SU-DHL-6 (cell line): Measurements from ENCODE around the gene ZDHHC8.

ENCODE experiments used
- H2AFZ ChIP-seq: fragments of 200-600 bp; sonication (generic); 2 replicates; pipeline ENCODE4 v1.6.1; 2014; ENCODE audit warnings: low read depth, mild to moderate bottlenecking, moderate library complexity, mixed read lengths, antibody characterized with exemption, low read length; ENCODE audit not compliant: severe bottlenecking
- H3F3A ChIP-seq: fragments of 200-600 bp; shearing (Covaris generic); 2 replicates; pipeline ENCODE4 v1.6.0; 2016; ENCODE audit warnings: antibody characterized with exemption, mild to moderate bottlenecking; ENCODE audit not compliant: insufficient read depth
- H3K27ac ChIP-seq: fragments of 200-600 bp; sonication (generic); 2 replicates; pipeline ENCODE4 v1.5.1; 2016; ENCODE audit warnings: low read depth, mild to moderate bottlenecking, low read length, moderate library complexity, mixed read lengths
- H3K27me3 ChIP-seq: fragments of 200-600 bp; sonication (generic), shearing (Covaris generic); 2 replicates; pipeline ENCODE4 v1.6.0; 2014; ENCODE audit warnings: mild to moderate bottlenecking, low read length
- H3K36me3 ChIP-seq: fragments of 200-600 bp; sonication (generic); 2 replicates; pipeline ENCODE4 v1.6.1; 2014; ENCODE audit warnings: mild to moderate bottlenecking, low read length, mixed read lengths
- H3K4me2 ChIP-seq: fragments of 300-600, 200-600 bp; shearing (Covaris generic), sonication (generic); 2 replicates; pipeline ENCODE4 v1.6.0; 2014; ENCODE audit warnings: low read length, low read depth, mild to moderate bottlenecking; ENCODE audit not compliant: poor library complexity, severe bottlenecking
- H3K4me3 ChIP-seq: fragments of 200-600 bp; sonication (generic); 2 replicates; pipeline ENCODE4 v1.5.1; 2014; ENCODE audit warnings: antibody characterized with exemption, low read length, mild to moderate bottlenecking, mixed read lengths; ENCODE audit not compliant: insufficient read depth, poor library complexity, severe bottlenecking
- H3K79me2 ChIP-seq: fragments of 200-600 bp; sonication (generic); 2 replicates; pipeline ENCODE4 v1.6.1; 2014; ENCODE audit warnings: mild to moderate bottlenecking, low read length, moderate library complexity; ENCODE audit not compliant: insufficient read depth
- H3K9ac ChIP-seq: fragments of 200-600 bp; sonication (generic); 2 replicates; pipeline ENCODE4 v1.7.0; 2014; ENCODE audit warnings: mild to moderate bottlenecking, low read length
- H3K9me2 ChIP-seq: fragments of 200-600 bp; sonication (generic); replicated peaks from 2 replicates; pipeline ENCODE4 v1.6.1; 2014; ENCODE audit warnings: low read length; ENCODE audit not compliant: insufficient read depth
- H3K9me3 ChIP-seq: fragments of 200-600 bp; sonication (generic); 2 replicates; pipeline ENCODE4 v1.6.1; 2014; ENCODE audit warnings: low read length, mixed read lengths; ENCODE audit not compliant: insufficient read depth
- H4K20me1 ChIP-seq: fragments of 200-600 bp; sonication (generic); 2 replicates; pipeline ENCODE4 v1.6.1; 2014; ENCODE audit warnings: low read depth, mild to moderate bottlenecking, antibody characterized with exemption, low read length, moderate library complexity, mixed read lengths
- EZH2phosphoT487 ChIP-seq: fragments of 200-600 bp; sonication (generic), shearing (Covaris generic); conservative IDR thresholded peaks from 2 replicates; pipeline ENCODE4 v1.6.1; 2018; ENCODE audit warnings: mild to moderate bottlenecking, antibody characterized with exemption, low read length, moderate library complexity, mixed read lengths
- TF ChIP-seq, protein P1 (sequence below): fragments of 200-600 bp; sonication (generic); IDR thresholded peaks from one replicate; pipeline ENCODE4 v1.5.1; 2017; ENCODE audit warnings: antibody characterized with exemption, mild to moderate bottlenecking, low read length, moderate library complexity; ENCODE audit not compliant: insufficient read depth, poor library complexity, severe bottlenecking

Gene ZDHHC8

DNA sequence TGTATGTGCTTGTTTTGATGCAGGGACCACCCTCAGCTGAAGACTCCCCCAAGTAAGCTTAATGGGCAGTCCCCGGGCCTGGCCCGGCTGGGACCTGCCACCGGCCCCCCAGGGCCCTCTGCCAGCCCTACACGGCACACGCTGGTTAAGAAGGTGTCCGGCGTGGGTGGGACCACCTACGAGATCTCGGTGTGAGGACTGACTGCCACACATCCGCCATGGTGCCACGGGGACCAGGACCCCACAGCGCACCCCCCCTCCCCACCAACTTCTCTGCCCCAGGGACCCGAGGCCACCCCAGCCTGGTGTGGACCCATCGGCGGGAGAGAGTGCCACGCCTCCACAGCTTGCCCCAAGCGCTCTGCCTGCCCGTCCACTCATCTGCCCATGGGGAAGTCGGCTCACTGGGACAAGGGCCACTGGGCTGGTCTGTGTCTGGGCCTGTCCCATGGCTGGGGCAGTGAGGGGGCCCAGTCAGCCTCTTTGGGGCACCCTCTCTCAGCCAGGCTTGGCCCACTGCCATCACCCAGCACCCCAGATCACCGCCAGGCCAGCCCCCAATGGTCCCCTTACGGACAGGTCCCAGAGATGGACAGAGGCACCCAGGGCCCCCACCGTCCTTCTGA, 13.7 kb downstream of the ZDHHC8 start:
- TF ChIP-seq EZH2phosphoT487, result no peak
- TF ChIP-seq, protein P1, sequence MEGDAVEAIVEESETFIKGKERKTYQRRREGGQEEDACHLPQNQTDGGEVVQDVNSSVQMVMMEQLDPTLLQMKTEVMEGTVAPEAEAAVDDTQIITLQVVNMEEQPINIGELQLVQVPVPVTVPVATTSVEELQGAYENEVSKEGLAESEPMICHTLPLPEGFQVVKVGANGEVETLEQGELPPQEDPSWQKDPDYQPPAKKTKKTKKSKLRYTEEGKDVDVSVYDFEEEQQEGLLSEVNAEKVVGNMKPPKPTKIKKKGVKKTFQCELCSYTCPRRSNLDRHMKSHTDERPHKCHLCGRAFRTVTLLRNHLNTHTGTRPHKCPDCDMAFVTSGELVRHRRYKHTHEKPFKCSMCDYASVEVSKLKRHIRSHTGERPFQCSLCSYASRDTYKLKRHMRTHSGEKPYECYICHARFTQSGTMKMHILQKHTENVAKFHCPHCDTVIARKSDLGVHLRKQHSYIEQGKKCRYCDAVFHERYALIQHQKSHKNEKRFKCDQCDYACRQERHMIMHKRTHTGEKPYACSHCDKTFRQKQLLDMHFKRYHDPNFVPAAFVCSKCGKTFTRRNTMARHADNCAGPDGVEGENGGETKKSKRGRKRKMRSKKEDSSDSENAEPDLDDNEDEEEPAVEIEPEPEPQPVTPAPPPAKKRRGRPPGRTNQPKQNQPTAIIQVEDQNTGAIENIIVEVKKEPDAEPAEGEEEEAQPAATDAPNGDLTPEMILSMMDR, result no peak
- H3K9me3 ChIP-seq, result no peaks in the 10 kb centered on the region

DNA sequence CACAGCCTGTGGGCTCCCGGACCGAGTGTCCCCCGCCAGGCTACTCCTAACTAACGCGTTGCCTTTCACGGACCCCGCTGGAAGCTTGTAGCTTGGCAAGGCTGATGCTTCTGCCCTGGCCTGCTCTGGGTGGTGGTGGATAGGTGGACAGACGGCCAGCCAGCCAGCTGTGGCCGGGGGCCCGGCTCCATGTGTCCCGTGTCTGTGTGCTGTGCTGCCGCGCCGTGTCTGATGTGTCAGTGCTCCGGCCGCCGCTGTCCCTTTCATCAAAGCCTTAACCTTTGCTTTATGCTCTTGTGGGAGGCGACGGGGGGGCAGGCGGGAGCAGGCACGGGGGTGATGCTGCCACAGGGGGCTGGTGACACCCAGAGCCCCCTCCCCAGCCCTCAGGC, 14.2 kb downstream of the ZDHHC8 start:
- no peaks in the 10 kb centered on the region for H3K27me3 ChIP-seq
- H4K20me1 ChIP-seq, result no peaks in the 10 kb centered on the region
- H3K4me2 ChIP-seq, result no peak overlapping the region
- no peak overlapping the region for H3K9ac ChIP-seq
- H2AFZ ChIP-seq, result no peak overlapping the region
- H3F3A ChIP-seq, result no peaks in the 10 kb centered on the region
- no peaks in the 10 kb centered on the region for H3K79me2 ChIP-seq
- H3K4me3 ChIP-seq, result no peak overlapping the region
- no peaks in the 10 kb centered on the region for H3K9me2 ChIP-seq
- no peak overlapping the region for H3K27ac ChIP-seq
- no peaks in the 10 kb centered on the region for H3K9me3 ChIP-seq
- H3K36me3 ChIP-seq, result no peaks in the 10 kb centered on the region
- no peak for TF ChIP-seq EZH2phosphoT487
- TF ChIP-seq, protein P1, result no peak

More for the DNA sequence above, 13.7 kb downstream of the ZDHHC8 start:
- Histone ChIP-seq H3K4me2 (no peak overlapping the region), H3K9ac (no peak overlapping the region), H3K36me3 (no peaks in the 10 kb centered on the region), H3K4me3 (no peak overlapping the region), H3K79me2 (no peaks in the 10 kb centered on the region), H3K27ac (no peak overlapping the region), H3K9me2 (no peaks in the 10 kb centered on the region), H3K27me3 (no peaks in the 10 kb centered on the region), H3F3A (no peaks in the 10 kb centered on the region), H4K20me1 (no peaks in the 10 kb centered on the region), H2AFZ (no peak overlapping the region)

DNA sequence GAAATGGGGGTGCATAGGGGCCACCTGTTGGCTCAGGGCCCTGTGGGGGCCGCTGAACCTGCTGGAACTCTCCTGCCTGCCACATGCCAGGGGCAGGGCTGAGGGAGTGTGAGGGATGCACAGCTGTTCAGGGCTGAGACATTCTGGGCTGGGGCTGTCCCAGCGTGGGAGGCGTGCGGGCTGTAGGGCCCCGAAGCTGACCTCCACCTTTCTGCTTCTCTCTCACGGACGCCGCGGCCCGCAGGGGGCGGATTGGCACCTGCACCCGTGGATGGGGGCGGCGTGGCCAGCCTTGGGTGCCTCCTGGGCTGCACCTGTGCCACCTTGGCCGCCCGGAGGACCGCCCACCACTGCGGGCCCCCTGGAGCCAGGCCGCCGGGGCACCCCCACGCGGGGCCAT, 15.2 kb downstream of the ZDHHC8 start:
- no peak for TF ChIP-seq EZH2phosphoT487
- TF ChIP-seq, protein P1, result no peak
- no peaks in the 10 kb centered on the region for H3K9me2 ChIP-seq
- no peaks in the 10 kb centered on the region for H3F3A ChIP-seq
- H3K27me3 ChIP-seq, result no peaks in the 10 kb centered on the region
- no peak overlapping the region for H3K4me2 ChIP-seq
- no peaks in the 10 kb centered on the region for H4K20me1 ChIP-seq
- H3K4me3 ChIP-seq, result no peak overlapping the region
- H3K9ac ChIP-seq, result no peak overlapping the region
- H3K9me3 ChIP-seq, result no peaks in the 10 kb centered on the region
- no peak overlapping the region for H2AFZ ChIP-seq
- H3K79me2 ChIP-seq, result no peaks in the 10 kb centered on the region
- no peak overlapping the region for H3K27ac ChIP-seq
- H3K36me3 ChIP-seq, result no peaks in the 10 kb centered on the region
